ENCODE measurements around the gene MAB21L4. TPM values are rescaled to one million over a fixed set of nuclear protein-coding genes. Genes with fewer than 3 reads are reported as not detected.

The MAB21L4 gene
- total and polyA plus RNA-seq, 2 donors (not counting 3 experiments of a cell fraction or from before 2014, with no cell fraction given): not detected

DNA sequence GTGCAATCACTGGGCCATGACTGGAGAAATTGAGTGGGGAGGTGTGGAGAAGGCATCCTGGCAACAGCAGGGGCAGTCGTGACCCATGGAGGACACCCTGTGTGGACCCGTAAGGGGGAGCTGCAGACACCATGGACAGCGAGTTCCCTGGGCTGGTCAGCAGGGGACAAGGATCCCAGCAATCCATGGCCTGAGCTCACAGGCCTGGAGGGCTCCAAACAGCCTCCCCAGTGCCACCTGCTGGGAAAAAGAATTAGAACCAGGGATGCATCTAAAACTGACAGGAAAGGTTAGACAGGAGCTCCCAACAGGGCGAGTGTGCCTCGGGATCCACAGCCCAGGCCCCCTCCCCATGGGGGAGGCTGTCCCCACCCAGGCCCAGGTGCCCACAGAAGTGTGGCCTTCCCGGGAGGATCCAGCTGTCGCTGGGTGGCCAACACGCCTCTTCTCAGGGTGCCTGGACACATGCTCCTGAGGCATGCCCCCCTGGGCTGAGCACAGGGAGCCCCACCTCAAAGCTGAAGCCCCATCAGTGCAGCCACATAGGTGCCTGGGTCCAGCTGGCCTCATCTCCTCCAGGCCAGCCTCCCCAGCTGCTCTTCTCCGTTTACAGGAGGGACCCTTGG, 55.4 kb downstream of the MAB21L4 start:
- no peak overlapping the region for H3K27ac ChIP-seq (ENCODE audit: insufficient read depth, low read depth, low read length)
- H4K20me1 ChIP-seq (replicated peaks; ENCODE audit: control insufficient read depth, extremely low read depth, insufficient read depth, low read length): no peaks in the 10 kb centered on the region
- H2AFZ ChIP-seq (ENCODE audit: low read depth, low read length): no peak overlapping the region
- ChIA-PET POLR2A (no interaction called here), CTCF (interaction anchor here (0.6 to 2.7 kb wide), 36 partner anchors 9 to 780 kb away, joined by 3 to 78 read pairs (median 4); partner anchors contain the start of genes CAPN10 and DUSP28)
- H3K27me3 ChIP-seq (ENCODE audit: control insufficient read depth in 2 of 2, insufficient read depth in 2 of 2, low read length in 2 of 2): peaks cover 0 to 4% of the 10 kb centered on the region in 2 experiments
- no peak overlapping the region for H3K4me2 ChIP-seq (ENCODE audit: insufficient read depth, low read length)
- H3K4me1 ChIP-seq (ENCODE audit: control insufficient read depth, extremely low read depth, insufficient read depth, low read length): no peaks in the 10 kb centered on the region
- H3K36me3 ChIP-seq (ENCODE audit: control insufficient read depth in 2 of 2, extremely low read depth in 1 of 2, insufficient read depth in 2 of 2, low read length in 2 of 2): no peaks in the 10 kb centered on the region
- H3K9ac ChIP-seq (replicated peaks; ENCODE audit: extremely low read depth, insufficient read depth, low read length): no peak overlapping the region
- no peaks in the 10 kb centered on the region for H3K79me2 ChIP-seq (ENCODE audit: control insufficient read depth, insufficient read depth, low read length)
- DNase-seq (ENCODE audit: low read depth, low spot score): peak; percentile 76
- peak; percentile 91 for FAIRE-seq
- H3K4me3 ChIP-seq (replicated peaks in 1 of 3; ENCODE audit: insufficient read depth in 1 of 3, low read depth in 1 of 3, low read length in 3 of 3): no peak overlapping the region
- intact Hi-C loops (cut with micrococcal nuclease): loop anchor here (1.0 kb wide), 2 partner anchors 326 to 607 kb away; no protein-coding TSS in a partner anchor
- no peaks in the 10 kb centered on the region for H3K9me1 ChIP-seq (replicated peaks; ENCODE audit: control insufficient read depth, extremely low read depth, insufficient read depth, low read length)
- H3K9me3 ChIP-seq (replicated peaks; ENCODE audit: control insufficient read depth, insufficient read depth, low read length): no peaks in the 10 kb centered on the region
- TF ChIP-seq POLR2A (IDR thresholded peaks at IDR 0.05; ENCODE audit: low read depth, low read length) (no peak), GATA2 (IDR thresholded peaks at IDR 0.05; ENCODE audit: insufficient read depth, insufficient read length, low read depth, low read length) (no peak), JUN (IDR thresholded peaks at IDR 0.05; ENCODE audit: borderline replicate concordance, insufficient read depth, insufficient read length, low read depth) (no peak), MYC (IDR thresholded peaks at IDR 0.05; ENCODE audit: low read depth, low read length) (no peak), EZH2 (IDR thresholded peaks at IDR 0.05; ENCODE audit: borderline replicate concordance, low read depth, low read length, severe bottlenecking) (no peak), POLR2AphosphoS5 (IDR thresholded peaks at IDR 0.05; ENCODE audit: insufficient read depth, low read depth, low read length) (no peak), FOS (IDR thresholded peaks at IDR 0.05; ENCODE audit: borderline replicate concordance, insufficient read depth, low read length) (no peak)
- TF ChIP-seq, protein P1, sequence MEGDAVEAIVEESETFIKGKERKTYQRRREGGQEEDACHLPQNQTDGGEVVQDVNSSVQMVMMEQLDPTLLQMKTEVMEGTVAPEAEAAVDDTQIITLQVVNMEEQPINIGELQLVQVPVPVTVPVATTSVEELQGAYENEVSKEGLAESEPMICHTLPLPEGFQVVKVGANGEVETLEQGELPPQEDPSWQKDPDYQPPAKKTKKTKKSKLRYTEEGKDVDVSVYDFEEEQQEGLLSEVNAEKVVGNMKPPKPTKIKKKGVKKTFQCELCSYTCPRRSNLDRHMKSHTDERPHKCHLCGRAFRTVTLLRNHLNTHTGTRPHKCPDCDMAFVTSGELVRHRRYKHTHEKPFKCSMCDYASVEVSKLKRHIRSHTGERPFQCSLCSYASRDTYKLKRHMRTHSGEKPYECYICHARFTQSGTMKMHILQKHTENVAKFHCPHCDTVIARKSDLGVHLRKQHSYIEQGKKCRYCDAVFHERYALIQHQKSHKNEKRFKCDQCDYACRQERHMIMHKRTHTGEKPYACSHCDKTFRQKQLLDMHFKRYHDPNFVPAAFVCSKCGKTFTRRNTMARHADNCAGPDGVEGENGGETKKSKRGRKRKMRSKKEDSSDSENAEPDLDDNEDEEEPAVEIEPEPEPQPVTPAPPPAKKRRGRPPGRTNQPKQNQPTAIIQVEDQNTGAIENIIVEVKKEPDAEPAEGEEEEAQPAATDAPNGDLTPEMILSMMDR (IDR thresholded peaks at IDR 0.05; ENCODE audit: extremely low read depth in 1 of 2, insufficient read depth in 1 of 2, low read depth in 1 of 2, low read length in 2 of 2): peak; percentile 66 to 78
- no TSS peak for BruUV-seq (replicated peaks)
- dilution Hi-C loops (cut with MboI; ENCODE audit: extremely low pct_ligation_motif_present, low sequenced_read_pairs): no loop called here

Measured in endothelial cell of umbilical vein (primary cell).